T-cell (primary cell): ENCODE data around the gene TGOLN2. TPM values are rescaled to one million over a fixed set of nuclear protein-coding genes. Genes with fewer than 3 reads are reported as not detected.
"Not testable (repeated sequence)": the region's sequence is repeated elsewhere in the genome, so short reads cannot be mapped to it uniquely, and the experiment has no call there.

Experiments used
- ATAC-seq, 4 experiments: fragments of 200-7000 bp in 3 of 4; fragments of 150-1000 bp in 1 of 4; cut with Tn5 transposase; replicated peaks in 1 of 4; 1 replicate in 3 of 4; 2 replicates in 1 of 4; pipeline ENCODE4 v1.10.0; 2021; ENCODE audit warnings: moderate library complexity in 3 of 4, mild to moderate bottlenecking in 2 of 4, moderate number of reproducible peaks in 1 of 4
- CTCF ChIA-PET, 2 donors: fragments of 300-600 bp; sonication (Branson Sonifier 250); formaldehyde crosslinking; loops; one replicate each; lab custom pipeline; 2022; ENCODE audit warnings: antibody characterized with exemption in 2 of 2; lab: Charles Lee
- POLR2A ChIA-PET, 2 donors: fragments of 300-600 bp; sonication (Branson Sonifier 250); formaldehyde crosslinking; loops; one replicate each; lab custom pipeline; 2022; ENCODE audit warnings: antibody characterized with exemption in 2 of 2; lab: Charles Lee
- DNase-seq, 35 experiments: peaks; one replicate each; pipeline versions ENCODE4 v3.0.0 to v3.0.0-alpha.2; 2013 to 2023
- H3K27ac ChIP-seq: one replicate; pipeline ENCODE4 v1.5.1; 2013; ENCODE audit warnings: low read length
- H3K27me3 ChIP-seq, 2 experiments: replicated peaks in 1 of 2; 1 replicate in 1 of 2; 2 replicates in 1 of 2; pipeline versions ENCODE4 v1.6.1 to v1.7.0; 2013; ENCODE audit warnings: low read length in 1 of 2, mixed read lengths in 1 of 2; ENCODE audit not compliant: control insufficient read depth in 2 of 2, insufficient read depth in 2 of 2; ENCODE audit errors: extremely low read depth in 1 of 2
- H3K36me3 ChIP-seq, 2 donors: 1 replicate in 1 of 2; 2 replicates in 1 of 2; pipeline versions ENCODE4 v1.6.1 to v1.7.0; 2013; ENCODE audit warnings: low read length in 1 of 2; ENCODE audit not compliant: control insufficient read depth in 2 of 2, insufficient read depth in 1 of 2; ENCODE audit errors: extremely low read depth in 1 of 2
- H3K4me1 ChIP-seq, 2 experiments: 1 replicate in 1 of 2; 2 replicates in 1 of 2; pipeline versions ENCODE4 v1.6.1 to v1.7.0; 2013; ENCODE audit warnings: low read length in 2 of 2, mixed read lengths in 1 of 2; ENCODE audit not compliant: insufficient read depth in 2 of 2, control insufficient read depth in 1 of 2; ENCODE audit errors: extremely low read depth in 1 of 2
- H3K4me3 ChIP-seq, 2 donors: 1 replicate in 1 of 2; 2 replicates in 1 of 2; pipeline versions ENCODE4 v1.5.1 to v1.7.0; 2013; ENCODE audit warnings: mild to moderate bottlenecking in 2 of 2, low read length in 1 of 2, moderate library complexity in 1 of 2; ENCODE audit not compliant: control insufficient read depth in 1 of 2; ENCODE audit errors: extremely low read depth in 1 of 2
- H3K9me3 ChIP-seq: 2 replicates; pipeline ENCODE4 v1.7.0; 2013
- H3K27ac Mint-ChIP-seq, 2 donors: one replicate each; pipeline ENCODE4 v1.8.0; 2020 to 2021; ENCODE audit warnings: mild to moderate bottlenecking in 2 of 2, mixed read lengths in 2 of 2
- H3K27me3 Mint-ChIP-seq, 2 donors: one replicate each; pipeline ENCODE4 v1.8.0; 2021 to 2022; ENCODE audit warnings: mixed read lengths in 2 of 2
- H3K36me3 Mint-ChIP-seq: one replicate; pipeline ENCODE4 v1.8.0; 2021; ENCODE audit warnings: mixed read lengths
- H3K4me1 Mint-ChIP-seq, 3 donors: one replicate each; pipeline ENCODE4 v1.8.0; 2020 to 2022; ENCODE audit warnings: mixed read lengths in 3 of 3, mild to moderate bottlenecking in 1 of 3
- H3K4me3 Mint-ChIP-seq, 3 donors: one replicate each; pipeline ENCODE4 v1.8.0; 2020 to 2022; ENCODE audit warnings: mild to moderate bottlenecking in 3 of 3, mixed read lengths in 3 of 3, moderate library complexity in 3 of 3
- H3K9me3 Mint-ChIP-seq, 3 donors: one replicate each; pipeline ENCODE4 v1.8.0; 2020 to 2022; ENCODE audit warnings: mixed read lengths in 3 of 3
- WGBS: methylation state at CpG from one replicate; pipeline ENCODE4 v1.1.5; 2013; ENCODE audit warnings: missing lambda C conversion rate; ENCODE audit not compliant: insufficient coverage; 5-methylcytosine and 5-hydroxymethylcytosine counted together
- total RNA-seq, 35 experiments: library from RNA in 6 of 35; stranded (reverse) in 6 of 35; fragments of 120-200 nt in 1 of 35; gene quantifications; one replicate each; pipeline versions ENCODE4 v1.2.1 to v1.2.4 and lab custom pipeline; 2013 to 2026

The TGOLN2 gene
- total RNA-seq, 5 donors from 2014 or later (not counting 1 experiment from before 2014, with no cell fraction given) = 142 to 175 (median 161) TPM

DNA sequence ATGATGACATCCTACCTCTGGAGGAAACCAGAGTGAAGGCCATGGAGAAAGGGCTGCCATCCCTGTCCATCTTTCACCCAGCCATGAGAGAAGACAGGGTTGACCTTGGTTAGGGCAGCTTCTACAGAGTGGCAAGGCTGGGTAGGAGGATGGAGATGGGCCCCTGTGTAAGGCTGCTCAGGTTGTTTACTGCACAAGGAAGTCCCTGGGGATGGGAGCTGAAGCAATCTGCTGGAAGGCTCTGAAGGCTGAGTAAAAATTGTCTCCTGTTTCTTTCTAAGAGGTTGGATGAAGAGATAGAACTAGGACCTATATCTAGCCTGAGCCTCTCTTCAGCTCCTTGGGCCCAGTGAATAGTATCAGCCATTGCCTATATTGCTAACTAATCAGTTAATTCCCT lies 41.1 kb upstream of the TGOLN2 start:
- H3K9me3 Mint-ChIP-seq = no peaks in the 10 kb centered on the region
- Histone ChIP-seq H3K27ac (no peak overlapping the region), H3K9me3 (no peaks in the 10 kb centered on the region), H3K4me1 (no peaks in the 10 kb centered on the region), H3K36me3 (peaks cover 3 to 14% of the 10 kb centered on the region in 2 donors), H3K27me3 (no peaks in the 10 kb centered on the region), H3K4me3 (no peak overlapping the region)
- POLR2A ChIA-PET = no interaction called here
- H3K27ac Mint-ChIP-seq = no peak overlapping the region
- H3K36me3 Mint-ChIP-seq = peaks cover 33% of the 10 kb centered on the region
- CTCF ChIA-PET = interaction anchor here in 1 of 2 donors (0.6 kb wide), 1 partner anchor 13 kb away, joined by 9 read pairs; no protein-coding TSS in a partner anchor
- DNase-seq (no peak), ATAC-seq (no peak)
- H3K4me1 Mint-ChIP-seq = no peaks in the 10 kb centered on the region
- H3K4me3 Mint-ChIP-seq = no peak overlapping the region
- H3K27me3 Mint-ChIP-seq = no peaks in the 10 kb centered on the region

DNA sequence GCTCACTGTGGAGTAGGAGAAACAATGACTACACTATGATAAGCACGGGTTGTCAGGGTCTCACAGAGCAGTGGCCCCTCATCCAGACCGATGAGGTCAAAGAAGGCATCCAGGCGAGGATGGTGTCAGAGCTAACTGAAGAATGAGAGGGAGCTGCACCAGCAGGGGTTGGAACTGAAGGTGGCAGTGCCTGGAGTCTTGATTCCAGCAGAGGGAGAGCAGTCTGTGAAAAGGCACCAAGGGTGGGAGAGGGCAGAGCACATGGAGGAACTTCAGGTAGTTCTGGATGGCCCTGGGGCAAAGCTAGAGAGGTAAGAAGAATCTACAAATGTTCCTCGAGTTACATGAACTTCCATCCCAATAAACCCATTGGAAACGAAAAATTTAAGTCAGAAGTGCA lies 39.4 kb upstream of the TGOLN2 start:
- H3K4me1 ChIP-seq = no peaks in the 10 kb centered on the region
- no peak overlapping the region for H3K27ac Mint-ChIP-seq
- H3K36me3 ChIP-seq = peaks cover 9 to 26% of the 10 kb centered on the region in 2 donors
- no peaks in the 10 kb centered on the region for H3K27me3 Mint-ChIP-seq
- ChIA-PET CTCF (no interaction called here), POLR2A (no interaction called here)
- ATAC-seq (no peak), DNase-seq (no peak)
- no peak overlapping the region for H3K4me3 ChIP-seq
- no peaks in the 10 kb centered on the region for H3K4me1 Mint-ChIP-seq
- H3K9me3 Mint-ChIP-seq = no peaks in the 10 kb centered on the region
- H3K4me3 Mint-ChIP-seq = no peak overlapping the region
- whole genome bisulfite sequencing = 88% methylated on average over 5 of the region's 5 CpGs
- H3K9me3 ChIP-seq = no peaks in the 10 kb centered on the region
- H3K36me3 Mint-ChIP-seq = peaks cover 37% of the 10 kb centered on the region
- H3K27ac ChIP-seq = no peak overlapping the region
- H3K27me3 ChIP-seq = no peaks in the 10 kb centered on the region

GRCh38 chr2:85362653-85363387 lies 35.0 kb upstream of the TGOLN2 start:
- WGBS = no CpG with 5 or more reads among the region's 5 CpGs
- not testable (repeated sequence) for H3K27ac Mint-ChIP-seq
- peaks cover 51% of the 10 kb centered on the region for H3K36me3 Mint-ChIP-seq

GRCh38 chr2:85357736-85358135 lies 29.9 kb upstream of the TGOLN2 start:
- Mint-ChIP-seq H3K4me3 (no peak overlapping the region), H3K27ac (no peak overlapping the region), H3K27me3 (no peaks in the 10 kb centered on the region), H3K36me3 (peaks cover 45% of the 10 kb centered on the region), H3K9me3 (no peaks in the 10 kb centered on the region), H3K4me1 (peaks cover 46 to 52% (median 48%) of the 10 kb centered on the region in 3 donors)
- Histone ChIP-seq H3K9me3 (no peaks in the 10 kb centered on the region), H3K4me3 (no peak overlapping the region), H3K27ac (no peak overlapping the region), H3K27me3 (no peaks in the 10 kb centered on the region), H3K36me3 (peaks cover 0 to 30% of the 10 kb centered on the region in 2 donors), H3K4me1 (peaks cover 13 to 28% of the 10 kb centered on the region in 2 experiments)
- ChIA-PET POLR2A (interaction anchor here in 1 of 2 donors (0.6 to 0.7 kb wide), 2 partner anchors 57 to 204 kb away, joined by 3 read pairs; no protein-coding TSS in a partner anchor), CTCF (interaction anchor here in 1 of 2 donors (0.6 kb wide), 1 partner anchor 683 kb away, joined by 3 read pairs; no protein-coding TSS in a partner anchor)
- no peak for DNase-seq
- 100% methylated on average over 1 of the region's 3 CpGs for WGBS
- no peak for ATAC-seq

More at GRCh38 chr2:85362653-85363387, 35.0 kb upstream of the TGOLN2 start:
- H3K27me3 ChIP-seq, POLR2A ChIA-PET, H3K27ac ChIP-seq, H3K4me3 Mint-ChIP-seq, H3K4me3 ChIP-seq, ATAC-seq, H3K9me3 ChIP-seq, H3K4me1 ChIP-seq, H3K27me3 Mint-ChIP-seq, CTCF ChIA-PET, DNase-seq, H3K9me3 Mint-ChIP-seq: not testable (repeated sequence)
- H3K4me1 Mint-ChIP-seq = peaks cover 8 to 11% (median 10%) of the 10 kb centered on the region in 3 donors
- H3K36me3 ChIP-seq = peaks cover 9 to 30% of the 10 kb centered on the region in 2 donors

DNA sequence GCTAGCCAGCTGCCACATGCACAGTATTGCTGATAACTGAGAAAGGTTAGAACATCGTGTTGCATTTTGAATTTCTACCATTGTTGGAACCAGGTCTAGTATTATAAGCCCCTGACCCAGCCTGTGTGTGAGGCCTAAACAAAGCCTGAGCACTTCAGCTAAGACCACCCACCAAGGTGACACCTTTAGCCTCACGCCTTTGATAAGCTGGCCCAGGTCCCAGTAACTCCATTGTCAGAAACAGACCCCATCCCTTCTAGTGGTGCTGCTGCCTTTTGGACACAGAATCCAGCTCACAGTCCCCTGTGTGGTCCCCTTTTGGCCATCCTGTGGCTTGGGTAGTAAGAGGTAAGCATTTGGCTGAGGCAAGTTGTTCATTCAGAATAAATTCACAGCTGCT lies 28.4 kb upstream of the TGOLN2 start:
- H3K36me3 ChIP-seq = peaks cover 0 to 22% of the 10 kb centered on the region in 2 donors
- no peaks in the 10 kb centered on the region for H3K9me3 Mint-ChIP-seq
- POLR2A ChIA-PET = interaction anchor here in 1 of 2 donors (0.7 kb wide), 1 partner anchor 112 kb away, joined by 5 read pairs; no protein-coding TSS in a partner anchor
- no peak for DNase-seq
- H3K27me3 Mint-ChIP-seq = no peaks in the 10 kb centered on the region
- H3K4me1 Mint-ChIP-seq = peaks cover 54 to 60% (median 54%) of the 10 kb centered on the region in 3 donors
- no peaks in the 10 kb centered on the region for H3K9me3 ChIP-seq
- CTCF ChIA-PET = interaction anchor here in 1 of 2 donors (1.1 kb wide), 1 partner anchor 30 kb away, joined by 3 read pairs; no protein-coding TSS in a partner anchor
- 100% methylated on average over 1 of the region's 2 CpGs for WGBS
- H3K4me3 ChIP-seq = no peak overlapping the region
- no peak overlapping the region for H3K27ac ChIP-seq
- H3K27ac Mint-ChIP-seq = no peak overlapping the region
- H3K4me3 Mint-ChIP-seq = peak overlapping the region in 1 of 3 donors; percentile 13
- H3K4me1 ChIP-seq = peaks cover 13 to 32% of the 10 kb centered on the region in 2 experiments
- peaks cover 37% of the 10 kb centered on the region for H3K36me3 Mint-ChIP-seq
- ATAC-seq = no peak
- H3K27me3 ChIP-seq = no peaks in the 10 kb centered on the region

GRCh38 chr2:85355521-85355920 lies 27.7 kb upstream of the TGOLN2 start:
- Mint-ChIP-seq H3K9me3 (no peaks in the 10 kb centered on the region), H3K4me3 (peak overlapping the region; percentile 92 to 100 (median 97)), H3K4me1 (peaks cover 54 to 60% (median 57%) of the 10 kb centered on the region in 3 donors), H3K27me3 (no peaks in the 10 kb centered on the region), H3K36me3 (peaks cover 37% of the 10 kb centered on the region), H3K27ac (peak overlapping the region in 1 of 2 donors; percentile 24)
- H3K27me3 ChIP-seq = no peaks in the 10 kb centered on the region
- H3K4me1 ChIP-seq = peaks cover 13 to 32% of the 10 kb centered on the region in 2 experiments
- ChIA-PET CTCF (interaction anchor here (0.9 to 1.2 kb wide), 4 partner anchors 28 to 200 kb away, joined by 3 to 4 read pairs (median 3); partner anchors contain the start of gene TGOLN2 (in 1 of the 2)), POLR2A (interaction anchor here (0.6 to 1.7 kb wide), 4 partner anchors 28 to 1035 kb away, joined by 3 to 16 read pairs (median 4); partner anchors contain the start of gene TGOLN2 (in 1 of the 2))
- peaks cover 0 to 25% of the 10 kb centered on the region in 2 donors for H3K36me3 ChIP-seq
- no peak for ATAC-seq
- peak overlapping the region; percentile 74 to 81 for H3K4me3 ChIP-seq
- WGBS = no CpG with 5 or more reads among the region's 3 CpGs
- DNase-seq = no peak
- H3K27ac ChIP-seq = no peak overlapping the region
- no peaks in the 10 kb centered on the region for H3K9me3 ChIP-seq
